SU-DHL-6 (cell line): ENCODE measurements around the gene RALB.

Source experiments
- EZH2phosphoT487 ChIP-seq: fragments of 200-600 bp; sonication (generic), shearing (Covaris generic); conservative IDR thresholded peaks from 2 replicates; pipeline ENCODE4 v1.6.1; 2018; ENCODE audit warnings: mild to moderate bottlenecking, antibody characterized with exemption, low read length, moderate library complexity, mixed read lengths
- TF ChIP-seq, protein P1 (sequence below): fragments of 200-600 bp; sonication (generic); IDR thresholded peaks from one replicate; pipeline ENCODE4 v1.5.1; 2017; ENCODE audit warnings: antibody characterized with exemption, mild to moderate bottlenecking, low read length, moderate library complexity; ENCODE audit not compliant: insufficient read depth, poor library complexity, severe bottlenecking

DNA sequence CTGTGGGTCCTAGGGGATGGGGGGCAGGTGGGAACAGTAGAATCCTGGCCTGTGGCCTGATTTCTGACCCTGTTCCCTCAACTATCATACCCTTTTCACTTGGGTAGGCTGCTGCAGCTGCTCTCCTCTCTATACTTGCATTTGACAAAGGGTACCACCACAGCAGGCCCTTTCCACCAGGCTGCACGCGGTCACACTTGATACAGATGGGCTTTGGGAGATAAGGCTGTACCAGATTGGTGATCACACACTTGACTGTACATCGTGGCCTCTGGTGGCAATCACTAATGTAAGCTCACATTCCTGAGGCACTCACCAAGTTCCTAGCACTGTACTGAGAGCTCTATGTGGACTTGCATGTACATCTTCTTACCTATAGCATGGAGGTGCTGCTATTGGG, 1.6 kb upstream of the RALB start:
- TF ChIP-seq, protein P1, sequence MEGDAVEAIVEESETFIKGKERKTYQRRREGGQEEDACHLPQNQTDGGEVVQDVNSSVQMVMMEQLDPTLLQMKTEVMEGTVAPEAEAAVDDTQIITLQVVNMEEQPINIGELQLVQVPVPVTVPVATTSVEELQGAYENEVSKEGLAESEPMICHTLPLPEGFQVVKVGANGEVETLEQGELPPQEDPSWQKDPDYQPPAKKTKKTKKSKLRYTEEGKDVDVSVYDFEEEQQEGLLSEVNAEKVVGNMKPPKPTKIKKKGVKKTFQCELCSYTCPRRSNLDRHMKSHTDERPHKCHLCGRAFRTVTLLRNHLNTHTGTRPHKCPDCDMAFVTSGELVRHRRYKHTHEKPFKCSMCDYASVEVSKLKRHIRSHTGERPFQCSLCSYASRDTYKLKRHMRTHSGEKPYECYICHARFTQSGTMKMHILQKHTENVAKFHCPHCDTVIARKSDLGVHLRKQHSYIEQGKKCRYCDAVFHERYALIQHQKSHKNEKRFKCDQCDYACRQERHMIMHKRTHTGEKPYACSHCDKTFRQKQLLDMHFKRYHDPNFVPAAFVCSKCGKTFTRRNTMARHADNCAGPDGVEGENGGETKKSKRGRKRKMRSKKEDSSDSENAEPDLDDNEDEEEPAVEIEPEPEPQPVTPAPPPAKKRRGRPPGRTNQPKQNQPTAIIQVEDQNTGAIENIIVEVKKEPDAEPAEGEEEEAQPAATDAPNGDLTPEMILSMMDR = no peak
- TF ChIP-seq EZH2phosphoT487 = no peak
